PC-9 (cell line): Measurements from ENCODE around the gene KCNC3.

Experiments
- EZH2 ChIP-seq: fragments of 200-600 bp; sonication (generic); IDR thresholded peaks from 2 replicates; pipeline ENCODE4 v1.8.0; 2017; ENCODE audit warnings: antibody characterized with exemption, low read depth
- TF ChIP-seq, protein P1 (sequence below): fragments of 200-600 bp; sonication (generic); conservative IDR thresholded peaks from 2 replicates; pipeline ENCODE4 v1.6.1; 2017; ENCODE audit warnings: mixed run types, antibody characterized with exemption, mild to moderate bottlenecking, moderate library complexity

GRCh38 chr19:50276370-50277063, 52.7 kb downstream of the KCNC3 start:
- TF ChIP-seq, protein P1, sequence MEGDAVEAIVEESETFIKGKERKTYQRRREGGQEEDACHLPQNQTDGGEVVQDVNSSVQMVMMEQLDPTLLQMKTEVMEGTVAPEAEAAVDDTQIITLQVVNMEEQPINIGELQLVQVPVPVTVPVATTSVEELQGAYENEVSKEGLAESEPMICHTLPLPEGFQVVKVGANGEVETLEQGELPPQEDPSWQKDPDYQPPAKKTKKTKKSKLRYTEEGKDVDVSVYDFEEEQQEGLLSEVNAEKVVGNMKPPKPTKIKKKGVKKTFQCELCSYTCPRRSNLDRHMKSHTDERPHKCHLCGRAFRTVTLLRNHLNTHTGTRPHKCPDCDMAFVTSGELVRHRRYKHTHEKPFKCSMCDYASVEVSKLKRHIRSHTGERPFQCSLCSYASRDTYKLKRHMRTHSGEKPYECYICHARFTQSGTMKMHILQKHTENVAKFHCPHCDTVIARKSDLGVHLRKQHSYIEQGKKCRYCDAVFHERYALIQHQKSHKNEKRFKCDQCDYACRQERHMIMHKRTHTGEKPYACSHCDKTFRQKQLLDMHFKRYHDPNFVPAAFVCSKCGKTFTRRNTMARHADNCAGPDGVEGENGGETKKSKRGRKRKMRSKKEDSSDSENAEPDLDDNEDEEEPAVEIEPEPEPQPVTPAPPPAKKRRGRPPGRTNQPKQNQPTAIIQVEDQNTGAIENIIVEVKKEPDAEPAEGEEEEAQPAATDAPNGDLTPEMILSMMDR, result no peak
- TF ChIP-seq EZH2, result no peak
